Measurements from ENCODE around the gene ISY1.

- no peak for TF ChIP-seq CTCF (IDR thresholded peaks at IDR 0.05)
- no peak for TF ChIP-seq POLR2A (IDR thresholded peaks at IDR 0.05)
- no peak for TF ChIP-seq EP300 (IDR thresholded peaks at IDR 0.05)
- TF ChIP-seq POLR2AphosphoS5 (IDR thresholded peaks at IDR 0.05): no peak
Measured at GRCh38 chr3:129162729-129163579, 2.1 kb upstream of the ISY1 start.

Measured in stomach (tissue), 4 donors.